Retinal pigment epithelial cell (primary cell): ENCODE results near the gene USP50.
A peak's percentile ranks its signal among the peaks of the same experiment; 100 is the strongest.

Experiments used
- DNase-seq: peaks from one replicate; pipeline ENCODE4 v3.0.0-alpha.2; 2010; ENCODE audit warnings: low read depth
- H3K4me3 ChIP-seq: 2 replicates; pipeline ENCODE4 v1.5.1; 2011; ENCODE audit warnings: mild to moderate bottlenecking, low read length, control low read depth, moderate library complexity
- TF ChIP-seq, protein P1 (sequence below): conservative IDR thresholded peaks from 2 replicates; pipeline ENCODE4 v1.5.1; 2011; ENCODE audit warnings: low read depth, low read length, control low read depth, inconsistent platforms

The USP50 gene

GRCh38 chr15:50562735-50563640 is 16.5 kb upstream of the USP50 start:
- no peak overlapping the region for H3K4me3 ChIP-seq
- DNase-seq, result no peak
- TF ChIP-seq, protein P1, sequence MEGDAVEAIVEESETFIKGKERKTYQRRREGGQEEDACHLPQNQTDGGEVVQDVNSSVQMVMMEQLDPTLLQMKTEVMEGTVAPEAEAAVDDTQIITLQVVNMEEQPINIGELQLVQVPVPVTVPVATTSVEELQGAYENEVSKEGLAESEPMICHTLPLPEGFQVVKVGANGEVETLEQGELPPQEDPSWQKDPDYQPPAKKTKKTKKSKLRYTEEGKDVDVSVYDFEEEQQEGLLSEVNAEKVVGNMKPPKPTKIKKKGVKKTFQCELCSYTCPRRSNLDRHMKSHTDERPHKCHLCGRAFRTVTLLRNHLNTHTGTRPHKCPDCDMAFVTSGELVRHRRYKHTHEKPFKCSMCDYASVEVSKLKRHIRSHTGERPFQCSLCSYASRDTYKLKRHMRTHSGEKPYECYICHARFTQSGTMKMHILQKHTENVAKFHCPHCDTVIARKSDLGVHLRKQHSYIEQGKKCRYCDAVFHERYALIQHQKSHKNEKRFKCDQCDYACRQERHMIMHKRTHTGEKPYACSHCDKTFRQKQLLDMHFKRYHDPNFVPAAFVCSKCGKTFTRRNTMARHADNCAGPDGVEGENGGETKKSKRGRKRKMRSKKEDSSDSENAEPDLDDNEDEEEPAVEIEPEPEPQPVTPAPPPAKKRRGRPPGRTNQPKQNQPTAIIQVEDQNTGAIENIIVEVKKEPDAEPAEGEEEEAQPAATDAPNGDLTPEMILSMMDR, result no peak

GRCh38 chr15:50558012-50558411 is 11.5 kb upstream of the USP50 start:
- DNase-seq, result no peak
- H3K4me3 ChIP-seq, result no peak overlapping the region
- TF ChIP-seq, protein P1, result no peak

GRCh38 chr15:50556642-50557371 is 10.3 kb upstream of the USP50 start:
- TF ChIP-seq, protein P1, result no peak
- H3K4me3 ChIP-seq, result no peak overlapping the region
- DNase-seq, result no peak

GRCh38 chr15:50552238-50552637 is 5.8 kb upstream of the USP50 start:
- TF ChIP-seq, protein P1, result no peak
- H3K4me3 ChIP-seq, result no peak overlapping the region
- DNase-seq, result no peak

GRCh38 chr15:50549326-50549725 is 2.9 kb upstream of the USP50 start:
- peak; percentile 4 for DNase-seq
- H3K4me3 ChIP-seq, result no peak overlapping the region
- TF ChIP-seq, protein P1, result no peak

DNA sequence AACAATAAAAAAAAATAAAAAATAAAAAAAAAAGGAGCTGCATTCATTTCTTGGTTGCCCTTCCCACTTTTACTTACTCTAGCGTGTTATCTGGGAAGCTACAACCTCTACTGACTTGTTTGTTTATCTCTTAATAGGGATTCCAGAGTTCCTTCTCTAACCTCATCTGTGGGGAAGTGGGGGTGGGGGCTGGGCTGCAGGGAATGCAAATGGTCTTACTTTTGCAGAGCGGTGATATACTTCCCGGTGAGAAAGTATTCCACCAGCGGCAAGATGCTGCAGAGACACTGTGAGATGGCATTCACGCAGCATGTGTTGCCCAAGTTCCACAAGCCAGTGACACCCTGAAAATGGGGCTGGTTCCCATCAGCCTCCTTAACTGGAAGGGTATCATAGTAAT is 2.1 kb downstream of the USP50 start:
- DNase-seq, result no peak

More for the DNA sequence above, 2.1 kb downstream of the USP50 start:
- H3K4me3 ChIP-seq, result no peak overlapping the region
- TF ChIP-seq, protein P1, result no peak
